Measurements from ENCODE around the gene YPEL3. TPM values are rescaled to one million over a fixed set of nuclear protein-coding genes. Genes with fewer than 3 reads are reported as not detected.

The YPEL3 gene
- total and polyA plus RNA-seq, 2 donors (not counting 3 experiments of a cell fraction or from before 2014, with no cell fraction given), result 46.1 to 78.0 TPM

- no peaks in the 10 kb centered on the region for H3K36me3 ChIP-seq (ENCODE audit: control insufficient read depth in 2 of 2, extremely low read depth in 1 of 2, insufficient read depth in 2 of 2, low read length in 2 of 2)
- H3K4me1 ChIP-seq (ENCODE audit: control insufficient read depth, extremely low read depth, insufficient read depth, low read length), result no peaks in the 10 kb centered on the region
- POLR2A ChIA-PET, result no interaction called here
- H3K4me2 ChIP-seq (ENCODE audit: insufficient read depth, low read length), result no peak overlapping the region
- no peaks in the 10 kb centered on the region for H3K79me2 ChIP-seq (ENCODE audit: control insufficient read depth, insufficient read depth, low read length)
- intact Hi-C loops (cut with micrococcal nuclease) (no loop called here), dilution Hi-C loops (cut with MboI; ENCODE audit: extremely low pct_ligation_motif_present, low sequenced_read_pairs) (no loop called here)
- H3K9ac ChIP-seq (replicated peaks; ENCODE audit: extremely low read depth, insufficient read depth, low read length), result no peak overlapping the region
- DNase-seq (ENCODE audit: low read depth, low spot score) (no peak), FAIRE-seq (no peak)
- no peaks in the 10 kb centered on the region for H4K20me1 ChIP-seq (replicated peaks; ENCODE audit: control insufficient read depth, extremely low read depth, insufficient read depth, low read length)
- no peaks in the 10 kb centered on the region for H3K9me1 ChIP-seq (replicated peaks; ENCODE audit: control insufficient read depth, extremely low read depth, insufficient read depth, low read length)
- H3K27ac ChIP-seq (ENCODE audit: insufficient read depth, low read depth, low read length), result no peak overlapping the region
- BruUV-seq (replicated peaks), result no TSS peak
- no peak overlapping the region for H3K4me3 ChIP-seq (replicated peaks in 1 of 3; ENCODE audit: insufficient read depth in 1 of 3, low read depth in 1 of 3, low read length in 3 of 3)
- TF ChIP-seq JUN (IDR thresholded peaks at IDR 0.05; ENCODE audit: borderline replicate concordance, insufficient read depth, insufficient read length, low read depth) (no peak), POLR2A (IDR thresholded peaks at IDR 0.05; ENCODE audit: low read depth, low read length) (no peak), MYC (IDR thresholded peaks at IDR 0.05; ENCODE audit: low read depth, low read length) (no peak), FOS (IDR thresholded peaks at IDR 0.05; ENCODE audit: borderline replicate concordance, insufficient read depth, low read length) (no peak), POLR2AphosphoS5 (IDR thresholded peaks at IDR 0.05; ENCODE audit: insufficient read depth, low read depth, low read length) (no peak), CTCF (IDR thresholded peaks at IDR 0.05; ENCODE audit: extremely low read depth in 1 of 2, insufficient read depth in 1 of 2, low read depth in 1 of 2, low read length in 2 of 2) (no peak), EZH2 (IDR thresholded peaks at IDR 0.05; ENCODE audit: borderline replicate concordance, low read depth, low read length, severe bottlenecking) (no peak), GATA2 (IDR thresholded peaks at IDR 0.05; ENCODE audit: insufficient read depth, insufficient read length, low read depth, low read length) (no peak)
- TF ChIP-seq, protein P1, sequence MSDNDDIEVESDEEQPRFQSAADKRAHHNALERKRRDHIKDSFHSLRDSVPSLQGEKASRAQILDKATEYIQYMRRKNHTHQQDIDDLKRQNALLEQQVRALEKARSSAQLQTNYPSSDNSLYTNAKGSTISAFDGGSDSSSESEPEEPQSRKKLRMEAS (IDR thresholded peaks at IDR 0.05; ENCODE audit: insufficient read depth, insufficient read length), result no peak
- CTCF ChIA-PET, result no interaction called here
- H3K27me3 ChIP-seq (ENCODE audit: control insufficient read depth in 2 of 2, insufficient read depth in 2 of 2, low read length in 2 of 2), result no peaks in the 10 kb centered on the region
- no peaks in the 10 kb centered on the region for H3K9me3 ChIP-seq (replicated peaks; ENCODE audit: control insufficient read depth, insufficient read depth, low read length)
- H2AFZ ChIP-seq (ENCODE audit: low read depth, low read length), result no peak overlapping the region
Observed at GRCh38 chr16:30131869-30132475, 36.0 kb upstream of the YPEL3 start.

Measured in endothelial cell of umbilical vein (primary cell).